ENCODE measurements around the gene HDGF. TPM values are rescaled to one million over a fixed set of nuclear protein-coding genes. Genes with fewer than 3 reads are reported as not detected.

The HDGF gene
- total and polyA plus RNA-seq, 2 of the 8 experiments (the other 6 are each of a cell fraction or from before 2014, with no cell fraction given) = 145 to 391 TPM

DNA sequence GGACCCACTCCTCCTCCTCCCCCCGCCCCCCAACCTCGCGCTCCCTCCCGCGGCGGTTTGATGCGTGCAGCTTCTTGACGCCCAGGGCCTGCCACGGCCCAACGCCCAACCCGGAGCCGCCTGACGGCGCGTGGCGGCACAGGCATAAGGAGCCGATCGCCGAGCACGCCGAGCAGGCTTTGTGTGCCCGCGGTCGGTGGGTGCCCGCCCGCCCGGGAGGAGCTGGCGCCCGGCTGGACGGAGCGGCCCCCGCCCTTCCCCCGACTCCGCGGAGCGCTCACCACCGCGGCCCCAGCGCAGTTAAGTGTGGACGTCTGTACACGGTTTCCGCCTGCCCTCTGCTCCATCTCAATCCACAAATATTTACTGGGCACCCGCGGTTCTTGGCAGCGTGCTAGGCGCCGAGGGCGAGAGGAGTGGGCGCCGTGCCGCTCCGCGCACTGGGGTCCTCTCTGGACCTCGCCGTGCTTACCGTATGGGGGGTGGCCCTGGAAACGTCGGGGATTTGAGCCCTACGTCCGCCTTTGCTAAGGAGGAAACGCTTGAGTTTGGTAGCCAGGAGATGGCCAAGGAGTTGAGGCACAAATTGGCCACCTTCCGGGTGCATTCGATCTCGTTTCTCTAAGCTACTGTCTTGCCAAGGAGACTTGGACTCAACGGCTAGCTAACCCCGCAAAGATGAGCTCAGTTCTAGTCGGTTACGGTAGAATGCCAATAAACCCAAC, 444 bp upstream of the HDGF start (continued):
- TF ChIP-seq CBX5 (IDR thresholded peaks at IDR 0.05; ENCODE audit: low read depth, low read length) (no peak), EP300 (IDR thresholded peaks at IDR 0.05; ENCODE audit: borderline replicate concordance in 1 of 2, low read depth in 2 of 2, low read length in 2 of 2) (peak in 1 of 2 experiments; percentile 84; a peak in 1 of 3 replicates), ZNF274 (IDR thresholded peaks at IDR 0.05; ENCODE audit: borderline replicate concordance, extremely low read depth, low read length) (no peak), GTF2F1 (IDR thresholded peaks at IDR 0.05; ENCODE audit: borderline replicate concordance, low read depth, low read length) (no peak), KDM5A (IDR thresholded peaks at IDR 0.05; ENCODE audit: low read length) (0 out of 2 replicates have a peak, but pooled peaks have one; percentile 12), SIX5 (IDR thresholded peaks at IDR 0.05; ENCODE audit: low read depth, low read length) (no peak), POU5F1 (IDR thresholded peaks at IDR 0.05; ENCODE audit: low read depth, low read length) (no peak), POLR2AphosphoS5 (IDR thresholded peaks at IDR 0.05; ENCODE audit: low read depth, low read length) (peak; percentile 19; the same call in 1 of the 2 replicates), CEBPB (IDR thresholded peaks at IDR 0.05; ENCODE audit: low read depth, low read length) (no peak), KDM1A (IDR thresholded peaks at IDR 0.05; ENCODE audit: borderline replicate concordance, low read length) (no peak; the same call in 1 of the 2 replicates), TBP (IDR thresholded peaks at IDR 0.05; ENCODE audit: low read depth, low read length) (peak; percentile 50), PHF8 (conservative IDR thresholded peaks at IDR 0.05; ENCODE audit: low read depth, low read length) (peak; percentile 86), HDAC2 (IDR thresholded peaks at IDR 0.05; ENCODE audit: borderline replicate concordance in 1 of 2, low read depth in 2 of 2, low read length in 2 of 2) (peak; percentile 46 to 79; a peak in 2 of 4 replicates), BACH1 (IDR thresholded peaks at IDR 0.05; ENCODE audit: low read length) (peak; percentile 50), CREB1 (IDR thresholded peaks at IDR 0.05) (peak; percentile 79), YY1 (IDR thresholded peaks at IDR 0.05; ENCODE audit: low read depth, low read length) (peak; percentile 81; the same call in 1 of the 2 replicates), GABPA (IDR thresholded peaks at IDR 0.05; ENCODE audit: borderline replicate concordance, insufficient read depth, low read length) (no peak), JUN (IDR thresholded peaks at IDR 0.05; ENCODE audit: low read depth, low read length) (no peak), SIN3A (conservative IDR thresholded peaks at IDR 0.05 in 1 of 2, IDR thresholded peaks at IDR 0.05 in 1 of 2; ENCODE audit: low read depth in 1 of 2, low read length in 2 of 2) (peak; percentile 70 to 74; a peak in 1 of 4 replicates)
- TF ChIP-seq, protein P1, sequence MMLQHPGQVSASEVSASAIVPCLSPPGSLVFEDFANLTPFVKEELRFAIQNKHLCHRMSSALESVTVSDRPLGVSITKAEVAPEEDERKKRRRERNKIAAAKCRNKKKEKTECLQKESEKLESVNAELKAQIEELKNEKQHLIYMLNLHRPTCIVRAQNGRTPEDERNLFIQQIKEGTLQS (IDR thresholded peaks at IDR 0.05; ENCODE audit: insufficient read depth, low read depth, low read length) = no peak
- TF ChIP-seq, protein P2, sequence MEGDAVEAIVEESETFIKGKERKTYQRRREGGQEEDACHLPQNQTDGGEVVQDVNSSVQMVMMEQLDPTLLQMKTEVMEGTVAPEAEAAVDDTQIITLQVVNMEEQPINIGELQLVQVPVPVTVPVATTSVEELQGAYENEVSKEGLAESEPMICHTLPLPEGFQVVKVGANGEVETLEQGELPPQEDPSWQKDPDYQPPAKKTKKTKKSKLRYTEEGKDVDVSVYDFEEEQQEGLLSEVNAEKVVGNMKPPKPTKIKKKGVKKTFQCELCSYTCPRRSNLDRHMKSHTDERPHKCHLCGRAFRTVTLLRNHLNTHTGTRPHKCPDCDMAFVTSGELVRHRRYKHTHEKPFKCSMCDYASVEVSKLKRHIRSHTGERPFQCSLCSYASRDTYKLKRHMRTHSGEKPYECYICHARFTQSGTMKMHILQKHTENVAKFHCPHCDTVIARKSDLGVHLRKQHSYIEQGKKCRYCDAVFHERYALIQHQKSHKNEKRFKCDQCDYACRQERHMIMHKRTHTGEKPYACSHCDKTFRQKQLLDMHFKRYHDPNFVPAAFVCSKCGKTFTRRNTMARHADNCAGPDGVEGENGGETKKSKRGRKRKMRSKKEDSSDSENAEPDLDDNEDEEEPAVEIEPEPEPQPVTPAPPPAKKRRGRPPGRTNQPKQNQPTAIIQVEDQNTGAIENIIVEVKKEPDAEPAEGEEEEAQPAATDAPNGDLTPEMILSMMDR (IDR thresholded peaks at IDR 0.05; ENCODE audit: control extremely low read depth in 1 of 3, insufficient read depth in 1 of 3, low read depth in 1 of 3, low read length in 3 of 3) = no peak; a peak in 1 of 4 replicates

Measured in H1 (cell line).